Hematopoietic multipotent progenitor cell treated with erythropoietin and hydrocortisone succinate and interleukin-3 and kit ligand, for 6 days (in vitro differentiated cells): ENCODE data around the gene PTPN5.

Experiments used
- DNase-seq: peaks from one replicate; pipeline ENCODE4 v3.0.0-alpha.2; 2015

PTPN5 gene

DNA sequence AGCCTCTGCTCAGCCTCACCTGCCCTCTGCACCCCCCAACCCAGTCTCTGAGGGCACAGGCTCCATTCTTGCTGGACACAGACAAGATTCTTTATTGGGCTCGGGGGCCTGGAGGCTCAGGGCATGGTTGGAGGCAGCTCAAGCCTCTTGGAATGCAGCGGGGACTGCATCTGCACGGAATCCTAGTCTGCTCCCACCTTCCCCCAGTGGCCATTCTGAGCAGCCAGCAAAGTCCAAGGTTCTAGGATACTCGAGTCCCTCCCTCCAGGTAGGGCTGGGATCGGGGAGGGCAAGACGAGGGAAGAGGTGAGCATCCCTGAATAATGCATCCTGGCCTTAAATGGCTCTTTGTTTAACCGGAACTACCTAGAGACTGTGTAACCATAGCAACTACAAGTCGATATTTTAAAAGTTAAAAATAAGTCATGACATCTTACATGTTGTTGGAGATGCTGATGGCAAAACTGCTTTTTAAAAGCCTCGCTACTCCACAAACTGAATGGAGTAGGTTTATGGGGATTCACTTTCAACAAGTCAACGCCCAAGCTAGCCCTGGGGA, 54.9 kb downstream of the PTPN5 start:
- DNase-seq = no peak

DNA sequence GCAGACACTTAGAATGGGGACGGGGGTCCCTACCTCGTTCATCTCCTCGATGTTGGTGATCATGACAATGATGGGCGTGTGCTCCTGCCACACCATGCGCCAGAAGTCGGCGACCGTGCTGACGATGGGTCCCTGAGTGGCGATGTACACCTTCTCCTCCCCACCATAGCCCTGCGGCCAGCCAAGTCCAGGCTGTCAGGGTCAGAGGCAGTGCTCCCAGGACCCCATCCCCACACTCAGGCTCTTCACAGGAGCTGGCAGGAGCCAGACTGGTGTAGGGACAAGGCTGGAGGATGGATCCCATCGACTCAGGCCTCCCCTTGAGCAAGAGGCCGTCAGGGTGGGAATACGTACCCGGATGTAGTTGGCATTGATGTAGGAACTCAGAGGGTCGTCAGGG, 58.4 kb downstream of the PTPN5 start:
- DNase-seq = no peak

DNA sequence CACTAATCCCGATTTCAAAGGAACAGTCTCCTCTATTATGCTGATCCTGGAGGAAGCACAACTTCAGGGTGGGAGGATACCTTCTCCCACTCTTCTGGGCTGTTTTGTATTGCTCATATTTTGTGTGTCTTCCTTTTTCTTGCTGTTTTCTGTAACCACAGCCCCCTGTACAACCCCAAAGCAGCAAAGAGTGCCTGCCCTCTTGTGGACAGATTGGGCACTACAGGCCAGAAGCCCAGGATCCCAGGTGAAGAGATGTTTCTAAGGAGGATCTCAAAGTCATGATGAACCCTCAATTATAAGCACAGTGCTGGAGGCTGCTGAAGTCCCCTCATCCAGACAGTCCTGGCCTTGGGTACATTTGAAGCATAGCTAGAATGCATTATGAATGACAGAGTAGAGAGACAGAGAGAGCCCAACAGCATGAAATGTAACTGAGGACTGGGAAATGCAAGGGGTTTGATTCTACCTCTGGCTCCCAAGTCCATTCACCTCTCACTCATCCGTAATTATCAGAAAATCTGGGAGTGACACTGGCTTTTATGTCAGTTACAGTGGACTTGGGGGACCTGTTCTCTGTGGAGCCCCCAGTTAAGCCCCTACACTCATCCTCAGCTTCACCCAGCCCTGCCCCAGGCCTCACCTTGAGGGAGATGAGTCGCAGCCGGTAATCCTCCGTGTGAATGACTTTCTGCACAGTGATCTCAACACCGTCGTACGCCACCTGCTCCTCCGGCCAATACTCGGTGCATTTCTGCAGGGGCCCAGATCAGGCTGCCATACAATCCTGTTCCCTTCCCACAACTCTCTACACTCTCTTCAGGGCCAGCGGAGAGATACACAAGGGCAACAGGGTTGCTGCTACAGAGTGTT, 59.4 kb downstream of the PTPN5 start:
- peak; percentile 66 for DNase-seq

DNA sequence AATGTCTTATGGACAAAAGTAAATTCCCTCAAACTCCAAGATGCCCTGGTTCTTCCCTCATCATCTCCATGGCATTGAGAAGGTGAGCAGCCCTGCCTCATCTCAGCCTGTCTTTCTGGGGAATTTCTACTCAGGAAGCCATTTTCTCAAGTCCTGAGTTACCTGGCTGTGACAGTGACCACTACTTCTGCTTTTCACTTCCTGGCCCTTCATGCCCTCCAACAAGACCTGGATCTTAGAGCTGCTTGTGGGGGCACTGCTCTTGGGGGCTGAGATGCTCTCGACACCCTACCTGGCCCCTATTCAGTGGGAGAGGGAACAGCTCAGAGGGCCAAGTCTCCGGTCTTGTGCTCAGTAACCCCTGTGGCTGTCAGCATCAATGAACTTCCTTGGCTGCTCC, 60.2 kb downstream of the PTPN5 start:
- no peak for DNase-seq

DNA sequence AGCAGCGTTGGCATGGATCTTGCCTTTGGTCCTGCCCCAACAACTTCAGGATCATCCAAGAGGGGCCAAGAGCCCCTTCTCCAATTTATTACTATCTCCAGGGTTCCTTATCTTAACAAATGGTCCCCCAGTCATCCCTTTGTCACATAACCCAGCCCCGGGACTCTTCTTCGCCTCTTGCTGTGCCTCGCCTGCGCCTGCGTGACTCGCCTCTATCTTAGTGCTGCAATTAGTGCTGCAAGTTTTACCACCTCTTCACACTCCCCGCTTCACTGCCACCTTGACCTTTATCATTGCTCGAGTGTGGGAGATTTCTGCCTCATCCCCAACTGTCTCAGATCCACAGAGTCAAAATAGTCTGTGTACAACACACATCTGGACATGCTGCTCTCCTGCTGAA, 61.6 kb downstream of the PTPN5 start:
- no peak for DNase-seq

DNA sequence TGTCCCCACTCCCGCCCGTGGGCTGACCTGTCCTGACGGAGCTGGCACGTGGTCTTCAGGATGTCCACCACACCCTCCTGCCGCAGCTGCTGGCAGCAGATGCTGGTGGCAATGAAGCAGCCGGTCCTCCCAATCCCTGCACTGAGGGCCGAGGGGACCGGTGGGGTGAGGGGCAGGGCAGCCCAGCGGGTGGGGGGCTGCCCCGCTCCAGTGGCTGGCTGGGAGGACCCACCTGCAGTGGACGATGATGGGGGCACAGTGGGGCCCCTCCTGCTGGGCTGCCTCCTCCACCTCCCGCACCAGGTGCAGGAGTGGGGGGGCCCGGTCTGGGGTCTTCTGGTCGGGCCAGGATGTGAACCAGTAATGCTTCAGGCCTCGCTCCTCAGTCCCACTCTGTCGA, 62.2 kb downstream of the PTPN5 start:
- no peak for DNase-seq

DNA sequence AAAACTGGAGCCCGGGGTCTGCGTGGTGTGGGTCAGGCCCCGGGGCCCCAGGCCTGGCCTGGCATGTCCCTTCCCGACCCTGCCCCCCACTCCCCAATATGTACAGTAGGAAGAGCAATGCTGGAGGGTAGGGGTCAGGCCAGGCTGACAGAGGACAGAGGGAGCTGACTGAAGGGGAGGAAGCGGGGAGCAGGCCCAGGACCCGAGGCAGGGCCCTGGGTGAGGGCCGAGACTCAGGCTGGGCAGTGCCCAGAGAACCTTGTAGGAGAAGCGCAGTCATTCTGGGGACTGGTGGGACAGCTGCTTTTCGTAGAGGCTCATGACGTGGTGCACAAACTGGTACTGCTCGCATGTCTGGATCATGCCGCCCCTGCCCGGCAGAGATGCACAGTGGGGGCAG, 62.9 kb downstream of the PTPN5 start:
- DNase-seq = no peak

DNA sequence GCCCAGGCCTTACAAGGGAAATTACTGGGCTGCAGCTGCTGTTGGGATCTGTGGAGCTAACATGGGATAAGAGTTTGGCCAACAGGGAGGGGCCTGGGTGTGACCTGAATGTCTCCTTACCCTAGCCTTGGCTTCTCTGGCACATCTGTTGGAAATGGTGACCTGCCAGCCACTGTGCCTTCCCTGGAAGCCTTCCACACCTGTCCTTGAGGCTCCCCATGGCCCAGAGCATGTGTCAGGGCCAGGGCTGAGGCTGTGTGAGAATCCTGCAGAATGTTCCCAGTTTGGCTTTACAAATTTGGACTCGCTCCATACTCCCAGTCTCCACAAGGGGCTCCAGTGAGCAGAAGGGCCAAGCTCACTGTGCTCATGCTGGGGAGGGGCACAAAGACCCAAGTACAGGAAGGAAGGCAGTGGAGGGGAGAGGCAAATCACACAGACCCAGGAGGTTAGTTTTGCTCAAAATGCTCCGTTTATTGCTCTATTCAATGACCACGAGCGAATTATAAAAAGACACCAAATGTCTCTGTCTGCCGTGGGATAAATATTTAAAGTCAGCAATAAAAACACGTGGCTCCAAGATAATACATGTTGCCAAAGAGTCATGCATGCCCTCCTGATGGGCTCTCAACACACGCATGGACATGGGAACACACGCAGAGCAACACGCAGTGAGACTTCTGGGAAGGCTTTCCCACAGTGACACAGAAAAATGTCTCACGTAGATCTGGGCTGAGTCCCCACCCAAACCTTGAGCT, 63.9 kb downstream of the PTPN5 start:
- peak; percentile 66 for DNase-seq

DNA sequence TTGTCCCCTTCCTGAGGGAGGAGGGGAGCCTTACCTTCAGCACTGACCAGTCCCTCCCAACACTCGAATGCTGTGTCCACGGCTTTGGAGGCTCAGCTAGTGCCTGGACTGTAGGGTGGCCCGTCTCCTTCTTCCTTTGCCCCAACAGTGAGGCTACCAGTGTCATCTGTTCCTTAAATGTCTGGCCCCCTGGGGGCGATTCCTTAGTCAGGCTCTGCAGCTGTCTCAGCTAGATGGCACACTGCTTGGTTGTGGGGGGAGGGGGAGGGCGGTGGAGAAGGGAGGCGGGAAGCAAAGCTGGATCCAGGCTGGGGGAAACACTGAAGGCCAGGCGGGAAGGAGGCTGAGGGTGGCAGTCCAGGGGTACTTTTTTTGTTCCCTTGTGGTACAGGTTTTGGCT, 65.6 kb downstream of the PTPN5 start, which contains the start of gene IGSF22:
Gene IGSF22 (minus strand): TSS at position 149 of the 400 bp plus-strand sequence. CDS start 1,952 bp downstream, outside the sequence.
- no peak for DNase-seq

DNA sequence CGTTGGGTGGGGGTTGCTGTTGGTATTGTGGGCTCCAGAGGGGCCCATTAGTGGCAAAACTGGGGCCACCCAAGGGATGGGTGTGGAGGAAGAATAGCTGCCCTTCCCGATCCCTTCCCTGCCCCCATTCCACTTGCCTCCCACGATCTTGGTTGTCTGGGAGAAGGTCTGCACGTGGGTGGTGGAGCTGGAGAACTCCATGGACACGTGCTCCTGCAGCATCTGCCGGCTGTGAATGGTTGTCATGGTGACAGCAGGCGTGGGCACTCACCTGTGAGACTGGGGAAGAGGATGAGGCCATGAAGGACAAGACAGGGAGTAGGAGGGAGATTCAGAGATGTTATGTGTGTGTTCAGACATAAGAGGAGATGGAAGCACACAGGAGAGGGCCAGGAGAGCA, 67.6 kb downstream of the PTPN5 start:
- no peak for DNase-seq

DNA sequence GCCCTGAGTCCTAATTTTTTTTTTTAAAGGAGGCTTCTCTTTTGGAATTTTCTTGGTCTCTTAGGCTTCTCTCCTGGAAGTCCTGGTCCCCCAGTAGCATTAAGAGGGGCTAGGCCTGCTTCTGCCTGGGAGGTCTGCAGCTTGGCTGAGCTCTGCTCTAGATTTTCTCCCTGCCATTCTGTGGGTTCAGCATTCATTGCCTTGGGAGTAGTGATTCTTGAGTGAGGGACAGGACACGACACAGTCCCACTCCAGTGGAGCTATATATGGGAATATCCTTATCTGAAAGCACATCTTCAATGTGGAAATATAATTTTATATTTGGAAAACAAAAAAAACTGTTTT, 69.3 kb downstream of the PTPN5 start:
- DNase-seq = no peak

DNA sequence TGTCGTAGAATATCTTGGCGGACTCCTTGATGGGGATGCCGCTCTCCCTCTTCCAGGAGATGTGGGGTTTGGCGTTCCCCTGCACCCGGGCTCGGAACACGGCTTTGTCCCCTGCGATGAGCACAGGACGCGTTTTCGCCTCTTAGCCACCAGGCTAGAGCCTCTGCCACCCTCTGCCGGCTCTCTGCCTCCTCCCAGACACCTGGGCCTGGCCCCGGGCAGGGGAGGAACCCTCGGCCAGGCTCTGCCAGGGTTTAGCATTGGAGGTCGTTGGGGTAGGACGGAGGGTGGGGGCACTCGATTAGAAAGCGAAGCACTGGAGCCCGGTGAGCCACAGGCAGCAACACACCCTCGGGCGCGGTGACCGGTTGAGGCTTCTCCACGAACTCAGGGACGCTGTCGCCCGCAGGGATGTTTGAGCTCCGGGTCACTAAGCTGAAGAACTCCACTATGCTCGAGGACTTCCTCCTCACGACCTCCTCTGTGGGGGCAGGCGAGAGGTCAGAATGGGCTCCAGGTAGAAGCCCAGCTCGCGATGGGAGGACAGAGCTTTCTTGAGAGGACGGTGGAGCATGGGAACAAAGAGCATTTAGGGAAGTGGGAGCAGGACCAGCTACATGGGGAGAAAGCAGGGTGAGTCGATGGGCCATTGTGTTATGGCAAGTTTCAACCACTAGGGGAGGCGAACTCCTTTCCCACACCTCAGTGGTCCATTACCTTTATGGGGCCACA, 69.9 kb downstream of the PTPN5 start:
- peak; percentile 69 for DNase-seq

DNA sequence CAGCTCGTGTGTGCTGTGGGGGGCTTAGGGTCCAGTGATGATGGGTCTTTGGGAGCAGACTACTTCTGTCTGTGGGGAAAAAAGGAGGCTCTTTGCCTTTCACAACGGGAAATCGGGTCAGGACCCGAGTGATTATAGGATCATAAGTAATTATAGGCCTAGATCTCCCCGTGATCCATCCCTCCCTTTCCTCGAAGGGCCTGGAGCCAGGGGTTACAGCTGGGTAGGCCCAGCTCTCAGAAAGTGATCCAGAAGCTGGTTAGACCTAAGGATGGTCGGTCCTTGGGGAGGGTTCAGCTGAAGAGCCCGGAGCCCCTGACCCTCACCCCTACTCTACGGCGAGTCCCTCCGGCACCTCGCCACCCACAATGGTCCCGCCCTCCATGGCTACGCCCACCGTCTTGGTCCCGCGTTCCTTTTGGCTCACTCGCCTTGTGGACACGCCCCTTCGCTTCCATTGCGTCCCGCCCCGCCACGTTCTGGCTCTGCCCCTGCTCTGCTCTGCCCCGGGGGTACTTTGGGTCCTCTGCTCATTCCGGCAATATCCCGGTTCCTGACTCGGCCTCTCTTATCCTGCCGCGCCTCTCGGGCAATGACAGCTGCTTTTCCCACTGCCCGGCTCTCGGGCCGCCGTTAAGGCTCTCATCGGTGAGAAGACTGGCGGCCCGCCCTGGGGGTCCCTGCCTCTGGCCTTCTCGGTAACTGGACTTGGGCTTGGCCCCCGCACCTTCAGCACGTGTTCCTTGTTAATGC, 70.6 kb downstream of the PTPN5 start:
- DNase-seq = peak; percentile 88

DNA sequence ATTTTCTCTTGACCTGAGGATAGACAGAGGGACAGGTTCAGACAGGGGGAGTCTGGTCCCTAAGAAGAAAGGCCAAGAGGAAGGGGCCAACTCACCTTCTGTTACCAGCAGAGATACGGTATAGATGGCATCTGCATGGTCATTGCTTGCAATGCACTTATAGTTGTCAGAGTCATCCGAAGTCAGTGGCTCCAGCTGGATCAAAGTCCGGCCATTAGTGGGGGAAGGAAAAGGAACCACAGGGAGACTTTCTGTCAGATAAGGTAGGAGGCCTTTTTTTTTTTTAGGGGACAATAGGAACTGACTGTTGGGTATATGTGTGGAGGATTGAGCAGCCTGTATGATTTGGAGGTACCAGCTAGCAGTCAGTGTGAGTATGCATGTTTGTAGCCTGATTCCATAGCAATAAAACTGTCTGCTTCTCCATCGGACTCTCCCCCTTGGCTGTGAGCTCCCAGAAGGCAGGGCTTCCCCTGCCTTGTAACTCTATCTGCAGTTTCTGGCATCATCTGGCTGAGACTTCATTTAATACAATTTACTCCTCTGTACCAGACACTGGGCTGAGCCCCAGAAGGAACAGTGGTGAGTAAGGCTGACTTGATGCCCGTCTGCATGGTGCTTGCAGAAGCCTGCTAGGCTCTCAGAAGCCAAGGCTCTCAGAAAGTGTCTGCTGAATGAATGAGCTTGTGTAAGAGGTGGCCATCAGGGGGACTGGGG, 71.3 kb downstream of the PTPN5 start:
- no peak for DNase-seq

DNA sequence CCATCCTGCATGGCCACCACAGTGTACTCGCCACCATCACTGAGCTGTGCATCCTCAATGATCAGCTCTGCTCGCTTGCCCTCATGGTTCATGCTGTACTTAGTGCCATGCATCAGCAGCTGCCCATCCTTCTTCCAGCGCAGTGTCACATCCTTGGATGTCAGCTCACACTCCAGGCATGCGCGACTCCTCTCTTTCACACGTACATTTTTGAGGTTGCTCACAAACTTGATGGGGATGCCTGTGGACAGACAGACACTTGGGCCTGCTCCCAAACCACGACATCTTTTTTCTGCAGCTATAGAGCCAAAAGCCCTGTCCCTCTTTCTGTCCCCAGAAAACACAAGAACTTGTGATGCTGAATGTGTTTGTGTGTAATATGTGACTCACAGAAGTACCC, 76.1 kb downstream of the PTPN5 start:
- no peak for DNase-seq

DNA sequence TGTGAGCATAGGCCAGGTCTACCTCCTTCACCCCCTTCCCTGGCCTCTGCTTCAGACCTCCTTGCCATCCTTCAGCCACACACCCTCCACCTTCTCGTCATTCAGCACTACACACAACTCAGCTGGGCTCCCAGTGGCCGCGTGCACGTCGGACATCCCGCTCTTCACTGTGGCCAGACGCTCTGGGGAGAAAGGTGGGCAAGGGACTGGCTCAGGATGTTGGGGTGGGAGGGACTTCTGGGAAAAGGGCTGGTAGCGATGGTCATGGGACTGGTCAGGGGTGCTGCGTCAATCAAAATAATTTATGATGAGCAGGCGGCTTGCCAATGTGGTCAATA, 77.2 kb downstream of the PTPN5 start:
- DNase-seq = no peak

DNA sequence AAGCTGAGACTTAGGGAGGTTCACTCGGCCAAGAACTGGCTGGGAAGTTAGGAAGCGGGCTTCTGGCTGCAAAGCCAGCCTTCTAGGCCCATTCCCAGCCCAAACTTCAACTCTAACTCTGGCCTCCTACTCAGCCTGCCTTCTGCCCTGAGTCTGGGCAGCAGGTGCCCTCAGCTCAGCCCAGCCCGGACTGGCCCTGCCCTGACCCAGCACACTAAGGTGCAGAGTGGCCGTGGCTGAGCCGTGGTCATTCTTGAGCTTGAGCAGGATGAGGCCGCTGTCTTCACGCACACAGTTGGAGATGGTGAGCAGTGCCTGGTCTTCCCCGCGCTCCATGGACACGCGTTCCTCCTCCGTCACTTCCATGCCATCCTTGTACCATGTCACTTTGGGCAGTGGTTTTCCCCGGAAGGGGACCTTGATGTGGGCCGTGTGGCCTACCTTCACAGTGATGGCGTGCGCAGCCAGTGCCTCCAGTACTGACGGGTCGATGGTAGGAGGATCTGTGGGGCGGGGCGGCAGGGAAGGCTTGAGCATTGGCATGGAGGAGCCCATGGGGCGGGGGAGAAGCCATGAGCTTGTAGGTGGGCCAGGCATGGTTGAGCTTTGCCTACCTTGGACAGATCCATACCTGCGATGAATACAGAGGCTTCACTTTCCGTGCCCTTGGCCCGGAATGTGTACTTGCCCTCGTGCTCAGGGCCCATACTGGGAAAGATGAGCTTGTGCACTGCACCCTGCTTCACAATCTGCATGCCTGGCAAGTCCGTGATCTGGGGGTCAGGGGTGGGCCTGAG, 77.8 kb downstream of the PTPN5 start:
- no peak for DNase-seq

DNA sequence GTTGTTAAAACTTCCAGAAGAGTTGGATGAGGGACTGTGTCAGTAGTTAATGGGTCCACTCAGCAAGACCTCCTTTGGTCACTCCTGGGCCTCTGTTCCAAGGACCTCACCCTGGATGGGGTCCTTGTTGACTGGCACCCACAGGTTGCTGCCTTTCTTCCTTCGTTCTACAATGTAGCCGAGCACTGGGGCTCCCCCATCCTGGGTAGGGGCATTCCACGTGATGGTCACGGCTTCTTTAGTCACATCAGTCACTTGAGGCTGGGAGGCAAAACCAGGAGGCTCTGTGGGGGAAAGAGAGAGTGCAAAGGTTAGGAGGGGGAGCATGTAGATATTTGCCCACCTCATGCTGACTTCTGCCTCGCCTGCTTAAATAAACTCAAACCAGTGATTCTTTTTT, 81.1 kb downstream of the PTPN5 start:
- DNase-seq = no peak

DNA sequence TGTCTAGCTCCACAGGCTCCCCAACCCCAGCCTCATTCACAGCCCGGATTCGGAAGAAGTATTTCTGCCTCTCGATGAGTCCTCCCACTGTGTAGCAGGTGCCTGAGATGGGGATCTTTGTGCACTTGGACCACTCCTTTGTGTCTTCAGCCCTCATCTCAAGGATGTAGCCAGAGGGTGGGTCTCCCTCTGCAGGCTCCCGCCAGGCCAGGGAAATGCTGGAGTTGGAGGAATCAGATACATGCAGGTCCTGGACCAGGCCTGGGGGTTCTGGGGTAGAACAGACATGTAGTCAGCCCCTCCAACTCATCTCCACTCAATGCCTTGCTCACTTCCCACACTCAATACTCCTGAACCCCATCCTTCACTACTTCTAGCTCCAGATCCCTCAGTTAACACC, 82.2 kb downstream of the PTPN5 start:
- no peak for DNase-seq

DNA sequence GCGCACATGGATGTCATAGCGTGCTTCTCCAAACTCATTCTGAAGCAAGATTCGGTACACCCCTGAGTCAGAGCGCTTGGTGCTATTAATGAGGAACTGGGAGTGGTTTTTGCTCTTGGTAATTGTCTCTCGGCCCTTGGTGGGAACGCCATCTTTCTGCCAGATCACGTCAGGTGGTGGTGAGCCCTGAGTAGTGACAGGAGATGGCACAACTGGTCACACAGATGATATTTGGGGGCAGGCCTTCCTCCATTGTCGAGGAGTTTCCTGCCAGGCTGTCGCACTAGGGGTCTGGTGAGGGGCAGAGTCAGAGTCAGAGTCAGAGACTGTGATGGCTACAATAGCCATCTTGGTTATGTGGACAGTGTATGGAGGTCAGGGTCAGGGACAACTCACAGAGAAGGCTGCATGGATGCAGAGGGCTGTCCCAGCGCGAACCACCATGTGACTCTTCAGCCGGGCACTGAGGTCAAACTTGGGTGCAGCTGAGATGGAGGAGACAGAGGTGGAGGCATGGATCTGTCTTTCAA, 83.7 kb downstream of the PTPN5 start:
- no peak for DNase-seq
